ENCODE results near the gene EVI5. TPM values are rescaled to one million over a fixed set of nuclear protein-coding genes. Genes with fewer than 3 reads are reported as not detected.

Gene EVI5
- 10 to 100 TPM in 1 of 2 experiments, 1 to 10 TPM in 1; 2.6 to 14.0 TPM for total RNA-seq

DNA sequence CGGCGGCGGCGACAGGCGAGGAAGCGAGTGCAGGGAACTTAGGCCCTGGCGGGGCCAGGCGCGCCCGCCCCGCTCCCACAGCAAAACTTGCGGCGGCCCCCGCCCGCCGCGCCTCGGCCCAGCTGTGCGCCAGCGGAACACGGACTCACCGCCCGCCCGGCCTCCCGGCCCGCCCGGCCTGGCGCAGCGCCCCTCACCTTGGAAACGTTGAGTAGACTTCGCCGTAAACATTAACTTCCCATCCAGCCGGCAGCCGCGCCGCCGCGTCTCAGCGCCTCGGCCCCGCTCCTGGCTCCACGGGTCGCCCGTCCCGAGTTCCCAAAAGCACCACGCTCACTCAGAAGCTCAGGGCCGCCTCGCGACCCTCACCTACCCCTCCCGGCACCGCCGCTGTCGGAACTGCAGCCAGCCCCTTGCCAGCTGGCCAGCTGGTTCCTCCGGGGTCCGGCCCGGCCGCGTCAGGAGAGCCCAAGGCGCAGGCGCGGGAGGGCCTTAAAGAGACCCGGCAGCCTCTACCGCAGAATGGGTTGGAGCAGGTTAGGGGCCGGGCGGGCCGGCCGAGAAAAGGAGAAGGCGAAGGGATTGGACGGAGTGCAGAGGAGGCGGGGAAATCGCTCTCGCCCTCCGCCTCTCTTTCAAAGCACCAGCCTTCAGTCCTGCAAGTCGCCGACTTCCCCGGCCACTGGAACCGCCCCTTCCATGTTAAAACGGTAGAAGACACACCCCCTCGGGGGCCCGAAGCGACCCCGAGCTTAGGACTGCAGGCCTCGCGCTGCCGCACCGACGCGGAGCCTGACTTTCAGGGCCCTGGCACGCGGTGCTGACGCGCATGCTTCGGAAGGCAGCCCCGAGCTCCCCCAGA, at the start of gene EVI5:
TSS of gene EVI5 (minus strand) at position 470 of the 862 bp plus-strand sequence. CDS start 48,562 bp downstream, outside the sequence.
- H3K27me3 Mint-ChIP-seq: peaks cover 78% of the 10 kb centered on the region
- H3K36me3 Mint-ChIP-seq: no peaks in the 10 kb centered on the region
- CTCF ChIA-PET: interaction anchor here (0.7 to 1.7 kb wide), 3 partner anchors 9 to 47 kb away, joined by 3 to 5 read pairs (median 4); partner anchors contain the start of gene RPL5
- H3K4me3 Mint-ChIP-seq: peak within 1 kb of the TSS; percentile 52
- H3K4me1 Mint-ChIP-seq: peaks cover 17% of the 10 kb centered on the region
- peak; percentile 48 for DNase-seq
- H3K9me3 Mint-ChIP-seq (ENCODE audit: low read depth): no peaks in the 10 kb centered on the region
- H3K27ac Mint-ChIP-seq: peak within 1 kb of the TSS; percentile 61
- peak; percentile 70 for ATAC-seq

DNA sequence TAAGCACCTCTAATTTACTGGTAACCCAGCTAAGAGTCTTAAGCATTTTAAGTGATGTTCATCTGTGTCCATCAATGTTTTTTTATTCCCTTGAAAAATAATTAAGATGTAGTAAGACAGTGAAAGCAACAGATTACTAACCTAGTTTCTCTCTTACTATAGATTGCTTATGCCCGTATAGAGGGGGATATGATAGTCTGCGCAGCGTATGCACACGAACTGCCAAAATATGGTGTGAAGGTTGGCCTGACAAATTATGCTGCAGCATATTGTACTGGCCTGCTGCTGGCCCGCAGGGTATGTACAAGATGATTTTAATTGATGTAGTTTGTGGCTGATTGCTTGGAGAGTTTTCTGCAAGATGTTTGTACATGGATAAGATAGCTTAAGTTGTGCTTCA, 49.7 kb upstream of the EVI5 start:
- CTCF ChIA-PET: interaction anchor here (0.9 to 1.6 kb wide), 3 partner anchors 24 to 125 kb away, joined by 3 to 8 read pairs (median 5); no protein-coding TSS in a partner anchor
- DNase-seq (no peak), ATAC-seq (no peak)
- Mint-ChIP-seq H3K36me3 (peaks cover 71% of the 10 kb centered on the region), H3K4me1 (peaks cover 69% of the 10 kb centered on the region), H3K9me3 (ENCODE audit: low read depth) (no peaks in the 10 kb centered on the region), H3K4me3 (peak overlapping the region; percentile 99), H3K27me3 (no peaks in the 10 kb centered on the region), H3K27ac (peak overlapping the region; percentile 97)

DNA sequence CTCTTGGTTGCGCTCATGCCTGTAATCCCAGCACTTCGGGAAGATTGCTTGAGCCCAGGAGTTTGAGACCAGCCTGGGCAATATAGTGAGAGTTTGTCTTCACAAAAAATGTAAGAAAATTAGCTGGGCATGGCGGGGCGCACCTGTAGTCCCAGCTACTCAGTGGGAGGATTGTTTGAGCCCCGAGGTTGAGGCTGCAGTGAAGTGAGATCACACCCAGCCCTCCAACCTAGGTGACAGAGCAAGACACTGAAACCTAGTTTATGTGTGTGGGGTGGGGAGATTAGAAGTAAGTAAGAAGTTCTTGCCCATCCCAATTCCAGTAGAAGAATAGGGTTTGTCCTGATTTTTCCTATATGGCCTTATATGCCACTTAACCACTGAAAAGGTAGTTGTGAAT, 48.9 kb upstream of the EVI5 start:
- DNase-seq: no peak
- Mint-ChIP-seq H3K27me3 (no peaks in the 10 kb centered on the region), H3K27ac (peak overlapping the region; percentile 97), H3K4me1 (peaks cover 63% of the 10 kb centered on the region), H3K36me3 (peaks cover 65% of the 10 kb centered on the region), H3K9me3 (ENCODE audit: low read depth) (no peaks in the 10 kb centered on the region), H3K4me3 (peak overlapping the region; percentile 99)
- CTCF ChIA-PET: interaction anchor here (0.9 to 1.1 kb wide), 2 partner anchors 24 to 85 kb away, joined by 3 to 8 read pairs; no protein-coding TSS in a partner anchor
- no peak for ATAC-seq

DNA sequence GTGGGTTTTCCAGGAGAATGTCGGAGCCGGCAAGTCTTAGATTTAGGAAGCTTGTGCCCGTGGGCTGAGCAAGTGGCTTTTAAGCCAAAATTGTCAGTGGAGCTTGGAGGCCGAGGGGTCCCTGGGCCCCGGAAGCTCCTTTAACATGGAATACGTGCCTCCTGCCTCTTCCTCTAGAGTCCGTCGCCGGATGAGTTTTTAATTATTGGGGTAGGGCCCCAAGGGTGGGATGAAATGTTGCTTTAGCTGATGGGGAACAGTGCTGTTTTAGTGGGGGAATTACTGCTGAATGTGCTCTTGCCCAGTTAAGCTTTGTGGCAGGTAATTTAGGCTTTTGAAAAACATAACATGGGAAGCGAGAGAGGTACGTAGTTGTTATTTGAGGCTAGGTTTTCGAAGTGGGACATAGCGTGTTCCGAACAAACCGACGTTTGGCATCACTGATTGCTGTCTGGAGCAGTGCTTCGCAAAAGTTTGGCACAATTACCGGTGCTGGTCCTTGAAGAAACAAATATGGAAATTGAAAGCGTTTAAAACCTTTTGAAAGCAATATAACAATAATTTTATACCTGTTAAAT, 47.7 kb upstream of the EVI5 start:
- Mint-ChIP-seq H3K4me1 (peaks cover 51% of the 10 kb centered on the region), H3K36me3 (peaks cover 53% of the 10 kb centered on the region), H3K9me3 (ENCODE audit: low read depth) (no peaks in the 10 kb centered on the region), H3K27ac (peak overlapping the region; percentile 97), H3K27me3 (no peaks in the 10 kb centered on the region), H3K4me3 (peak overlapping the region; percentile 99)
- ATAC-seq: peak; percentile 1
- no peak for DNase-seq
- CTCF ChIA-PET: interaction anchor here (0.9 to 3.4 kb wide), 19 partner anchors 7 to 426 kb away, joined by 3 to 31 read pairs (median 6); partner anchors contain the start of gene DIPK1A

DNA sequence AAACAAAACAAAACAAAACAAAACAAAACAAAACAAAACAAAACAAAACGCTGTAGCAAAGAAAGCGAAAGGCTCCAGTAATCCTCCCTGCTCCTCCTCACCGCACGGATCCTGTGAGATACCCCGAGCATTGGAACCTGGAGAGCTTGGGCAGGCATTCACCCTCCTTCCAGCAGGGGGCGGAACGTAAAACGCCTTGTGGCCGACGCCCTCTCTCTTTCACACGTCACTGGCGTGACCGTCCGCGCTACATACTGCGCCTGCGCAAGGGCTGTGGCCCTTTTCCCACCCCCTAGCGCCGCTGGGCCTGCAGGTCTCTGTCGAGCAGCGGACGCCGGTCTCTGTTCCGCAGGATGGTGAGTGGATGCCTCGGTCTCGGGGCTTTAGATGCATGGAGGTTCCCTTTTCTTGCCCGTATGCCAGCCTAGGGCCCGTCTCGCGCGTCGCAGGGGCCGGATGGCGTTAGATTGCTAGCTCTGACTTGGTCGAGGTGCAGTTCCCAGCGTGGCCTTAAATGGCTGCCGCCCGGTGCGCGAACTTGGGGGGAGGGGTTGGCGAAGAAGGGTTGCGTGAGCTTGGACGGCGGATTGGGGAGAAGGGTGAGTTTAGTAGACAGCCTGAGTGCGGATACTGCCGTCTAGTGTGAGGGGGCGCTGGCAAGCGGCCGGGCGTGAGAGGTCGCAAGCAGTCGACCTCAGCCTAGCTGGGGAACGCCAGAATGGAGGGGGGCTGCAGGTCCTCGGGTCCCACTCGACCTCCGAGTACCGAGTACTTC, 47.0 kb upstream of the EVI5 start, which contains the start of gene RPL5:
TSS of gene RPL5 (plus strand) at position 279 of the 775 bp plus-strand sequence. CDS start at position 354, 75 bp downstream.
- CTCF ChIA-PET: interaction anchor here (0.7 to 3.4 kb wide), 26 partner anchors 8 to 469 kb away, joined by 3 to 31 read pairs (median 5); partner anchors contain the start of genes DIPK1A and EVI5
- Mint-ChIP-seq H3K9me3 (ENCODE audit: low read depth) (no peaks in the 10 kb centered on the region), H3K36me3 (peaks cover 48% of the 10 kb centered on the region), H3K27ac (peak within 1 kb of the TSS; percentile 97), H3K4me3 (peak within 1 kb of the TSS; percentile 99), H3K4me1 (peaks cover 44% of the 10 kb centered on the region), H3K27me3 (no peaks in the 10 kb centered on the region)
- ATAC-seq (peak; percentile 89), DNase-seq (peak; percentile 98)

DNA sequence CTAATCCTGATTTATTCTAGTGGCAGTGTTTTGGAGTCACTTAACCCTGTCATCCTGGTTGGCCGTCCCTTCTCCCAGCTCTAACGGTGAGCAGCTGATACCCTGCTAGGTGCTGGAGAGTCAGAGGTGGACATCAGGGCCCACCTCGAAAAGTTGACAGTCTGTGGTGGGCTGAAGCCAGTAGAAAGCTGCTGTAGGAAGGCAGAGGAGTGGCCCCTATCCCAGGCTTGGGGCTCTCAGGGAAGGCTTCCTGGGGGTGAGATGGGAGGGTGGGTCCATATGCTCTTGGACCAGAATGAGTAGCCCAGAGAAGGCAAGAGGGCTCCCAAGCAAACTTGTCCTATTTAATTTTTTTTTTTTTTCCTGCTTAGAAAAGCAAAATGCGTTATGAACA, 46.5 kb upstream of the EVI5 start:
- ATAC-seq (no peak), DNase-seq (no peak)
- Mint-ChIP-seq H3K4me1 (peaks cover 39% of the 10 kb centered on the region), H3K4me3 (peak overlapping the region; percentile 99), H3K27me3 (no peaks in the 10 kb centered on the region), H3K36me3 (peaks cover 42% of the 10 kb centered on the region), H3K9me3 (ENCODE audit: low read depth) (no peaks in the 10 kb centered on the region), H3K27ac (peak overlapping the region; percentile 97)
- CTCF ChIA-PET: interaction anchor here (0.7 to 3.4 kb wide), 24 partner anchors 11 to 468 kb away, joined by 3 to 31 read pairs (median 5); partner anchors contain the start of genes DIPK1A and EVI5

DNA sequence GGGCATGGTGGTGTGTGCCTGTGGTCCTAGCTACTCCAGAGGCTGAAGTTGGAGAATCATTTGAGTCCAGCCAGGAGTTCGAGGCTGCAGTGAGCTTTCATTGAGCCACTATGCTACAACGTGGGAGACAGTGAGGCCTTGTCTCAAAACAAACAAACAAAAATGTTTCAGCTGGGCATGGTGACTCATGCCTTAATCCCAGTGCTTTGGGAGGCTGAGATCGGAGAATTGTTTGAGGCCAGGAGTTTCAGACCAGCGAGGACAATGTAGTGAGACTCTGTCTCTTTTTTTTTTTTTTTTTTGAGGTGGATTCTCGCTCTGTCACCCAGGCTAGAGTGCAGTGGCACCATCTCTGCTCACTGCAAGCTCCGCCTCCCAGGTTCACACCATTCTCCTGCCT, 41.9 kb upstream of the EVI5 start:
- H3K36me3 Mint-ChIP-seq: no peaks in the 10 kb centered on the region
- no peaks in the 10 kb centered on the region for H3K27me3 Mint-ChIP-seq
- ATAC-seq (no peak), DNase-seq (no peak)
- peaks cover 3% of the 10 kb centered on the region for H3K4me1 Mint-ChIP-seq
- no peak overlapping the region for H3K4me3 Mint-ChIP-seq
- CTCF ChIA-PET: interaction anchor here (0.6 to 1.0 kb wide), 2 partner anchors 8 to 37 kb away, joined by 3 read pairs; no protein-coding TSS in a partner anchor
- H3K27ac Mint-ChIP-seq: no peak overlapping the region
- H3K9me3 Mint-ChIP-seq (ENCODE audit: low read depth): no peaks in the 10 kb centered on the region

DNA sequence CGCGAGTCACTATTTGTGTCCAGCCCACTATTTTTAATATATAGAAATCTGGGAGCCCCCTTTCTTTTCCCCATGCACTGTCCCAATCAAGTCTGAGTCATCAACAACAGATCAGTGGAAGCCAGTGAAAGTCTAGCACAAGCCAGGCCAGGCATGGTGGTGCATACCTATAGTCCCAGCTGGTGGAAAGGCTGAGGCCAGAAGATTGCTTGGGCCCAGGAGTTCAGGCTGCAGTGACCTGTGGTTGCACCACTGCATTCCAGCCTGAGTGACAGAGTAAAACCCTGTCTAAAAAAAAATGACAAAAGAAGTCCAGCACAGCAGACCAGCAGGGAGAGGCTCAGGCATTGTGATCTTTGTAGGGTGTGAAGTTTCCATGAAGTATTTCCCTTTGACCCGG, 38.0 kb upstream of the EVI5 start:
- CTCF ChIA-PET: no interaction called here
- Mint-ChIP-seq H3K36me3 (no peaks in the 10 kb centered on the region), H3K9me3 (ENCODE audit: low read depth) (no peaks in the 10 kb centered on the region), H3K27ac (no peak overlapping the region), H3K27me3 (peaks cover 11% of the 10 kb centered on the region), H3K4me3 (no peak overlapping the region), H3K4me1 (no peaks in the 10 kb centered on the region)
- ATAC-seq: no peak
- DNase-seq: no peak

DNA sequence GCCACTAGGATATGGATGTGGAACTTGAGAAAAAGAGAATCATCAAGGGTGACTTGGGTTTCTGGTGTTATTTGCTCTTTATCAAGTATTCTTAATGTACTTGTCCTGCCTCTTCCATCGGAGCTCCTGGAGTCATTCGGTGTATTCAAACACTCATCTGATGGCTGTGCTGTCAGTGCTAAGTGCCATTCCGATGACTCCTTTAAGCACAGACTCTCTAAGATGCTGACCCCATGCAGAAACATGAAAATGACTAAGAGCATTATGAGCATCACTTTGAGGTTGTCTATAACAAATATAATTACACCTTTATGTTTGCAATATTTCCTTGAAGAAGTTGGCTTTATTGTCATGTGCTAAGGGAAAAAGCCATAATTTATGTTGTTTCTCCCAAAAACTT, 35.6 kb upstream of the EVI5 start:
- no peak for ATAC-seq
- CTCF ChIA-PET: interaction anchor here (0.8 kb wide), 1 partner anchor 11 kb away, joined by 3 read pairs; no protein-coding TSS in a partner anchor
- no peak overlapping the region for H3K27ac Mint-ChIP-seq
- no peaks in the 10 kb centered on the region for H3K4me1 Mint-ChIP-seq
- no peak overlapping the region for H3K4me3 Mint-ChIP-seq
- H3K9me3 Mint-ChIP-seq (ENCODE audit: low read depth): no peaks in the 10 kb centered on the region
- H3K27me3 Mint-ChIP-seq: peaks cover 21% of the 10 kb centered on the region
- DNase-seq: no peak
- H3K36me3 Mint-ChIP-seq: no peaks in the 10 kb centered on the region

DNA sequence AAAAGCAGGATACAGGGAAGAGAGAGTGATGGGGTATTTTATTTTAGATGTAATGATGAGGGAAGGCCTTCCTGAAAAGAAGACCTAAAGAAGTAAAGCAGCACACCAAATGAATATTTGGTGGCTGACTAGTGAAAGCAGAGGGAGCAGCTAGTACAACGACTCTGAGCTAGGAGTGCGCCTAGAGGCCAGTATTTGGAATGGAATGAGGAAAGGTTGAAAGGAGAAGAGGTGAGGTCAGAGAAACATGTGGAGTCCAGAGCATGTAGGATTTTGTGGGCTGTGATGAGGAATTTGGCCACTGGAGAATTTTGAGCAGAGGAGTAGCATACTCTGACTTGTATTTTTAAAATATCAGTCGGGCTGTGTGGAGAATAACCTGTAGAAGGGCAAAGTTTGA, 35.1 kb upstream of the EVI5 start:
- H3K27ac Mint-ChIP-seq: no peak overlapping the region
- ATAC-seq: no peak
- H3K4me3 Mint-ChIP-seq: no peak overlapping the region
- DNase-seq: no peak
- H3K4me1 Mint-ChIP-seq: no peaks in the 10 kb centered on the region
- no peaks in the 10 kb centered on the region for H3K36me3 Mint-ChIP-seq
- peaks cover 22% of the 10 kb centered on the region for H3K27me3 Mint-ChIP-seq
- CTCF ChIA-PET: interaction anchor here (0.8 to 4.8 kb wide), 2 partner anchors 11 to 72 kb away, joined by 3 to 67 read pairs; no protein-coding TSS in a partner anchor
- H3K9me3 Mint-ChIP-seq (ENCODE audit: low read depth): no peaks in the 10 kb centered on the region

DNA sequence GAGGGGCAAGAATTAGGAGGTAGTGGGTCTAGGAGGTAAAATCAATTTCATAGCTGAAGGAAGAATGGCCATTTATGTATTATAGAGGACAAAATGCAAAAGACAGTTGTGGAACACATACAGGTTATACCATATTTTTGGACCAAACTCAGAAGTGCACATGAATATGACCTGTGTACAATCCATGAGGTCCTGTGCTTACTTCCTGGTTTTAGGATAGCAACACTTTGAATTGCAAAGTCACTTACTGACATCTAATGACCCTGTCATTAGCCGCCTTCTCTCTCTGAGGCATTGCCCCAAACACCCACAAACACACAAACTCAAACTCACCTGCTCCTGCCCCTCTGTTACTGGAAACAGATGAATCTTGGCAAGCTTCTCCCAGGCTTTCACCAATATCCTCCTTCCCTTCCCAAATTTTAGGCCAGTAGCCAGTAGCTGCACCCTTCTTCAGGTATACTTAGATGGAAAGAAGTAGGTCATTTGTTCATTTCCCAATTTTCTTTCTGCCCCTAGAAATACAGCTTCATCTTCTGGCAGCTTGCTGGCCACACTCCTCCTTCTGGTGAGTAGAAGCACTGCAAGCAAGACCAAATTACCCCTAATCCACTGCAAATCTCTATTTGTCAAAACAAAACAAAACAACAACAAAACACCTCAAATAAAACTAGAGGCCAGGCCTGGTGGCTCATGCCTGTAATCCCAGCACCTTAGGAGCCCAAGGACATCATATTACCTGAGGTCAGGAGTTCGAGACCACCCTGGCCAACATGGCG, 33.3 kb upstream of the EVI5 start:
- H3K27me3 Mint-ChIP-seq: peaks cover 33% of the 10 kb centered on the region
- H3K27ac Mint-ChIP-seq: no peak overlapping the region
- no peak for DNase-seq
- CTCF ChIA-PET: interaction anchor here (0.6 to 4.8 kb wide), 13 partner anchors 8 to 1306 kb away, joined by 3 to 67 read pairs (median 3); partner anchors contain the start of gene RPL5
- H3K4me1 Mint-ChIP-seq: no peaks in the 10 kb centered on the region
- H3K36me3 Mint-ChIP-seq: no peaks in the 10 kb centered on the region
- no peaks in the 10 kb centered on the region for H3K9me3 Mint-ChIP-seq (ENCODE audit: low read depth)
- peak; percentile 61 for ATAC-seq
- H3K4me3 Mint-ChIP-seq: no peak overlapping the region

DNA sequence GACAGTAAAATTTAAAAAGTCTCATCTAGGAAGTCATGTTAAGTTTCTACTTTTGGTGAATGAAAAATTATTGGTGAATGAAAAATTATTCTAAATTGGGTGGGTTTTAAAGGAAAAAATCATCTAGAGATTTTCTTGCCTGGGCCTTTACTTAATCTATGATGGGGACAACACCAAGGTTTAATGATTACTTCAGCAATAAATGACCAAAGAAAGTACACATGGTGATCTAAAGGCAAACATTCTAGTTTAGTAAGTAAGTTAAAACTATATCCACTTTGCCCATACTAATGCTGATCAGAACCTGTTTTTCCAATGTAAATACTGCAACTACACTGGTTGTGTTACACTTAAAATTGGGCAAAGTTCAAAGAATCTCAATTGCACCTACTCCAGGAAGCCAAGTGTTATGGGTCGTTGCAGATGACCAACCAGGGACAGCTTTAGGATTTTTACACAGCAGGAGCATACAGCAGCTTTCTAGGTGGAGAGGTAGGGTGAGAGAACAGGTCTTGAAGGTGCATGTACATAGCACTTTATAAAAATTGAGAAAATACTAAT, 32.3 kb upstream of the EVI5 start:
- CTCF ChIA-PET: interaction anchor here (1.2 to 4.8 kb wide), 6 partner anchors 11 to 820 kb away, joined by 3 to 67 read pairs (median 4); partner anchors contain the start of gene RPL5
- Mint-ChIP-seq H3K4me3 (no peak overlapping the region), H3K27me3 (peaks cover 42% of the 10 kb centered on the region), H3K27ac (no peak overlapping the region), H3K4me1 (no peaks in the 10 kb centered on the region), H3K9me3 (ENCODE audit: low read depth) (no peaks in the 10 kb centered on the region), H3K36me3 (no peaks in the 10 kb centered on the region)
- ATAC-seq: no peak
- no peak for DNase-seq

Data from activated CD8-positive, alpha-beta memory T cell treated with anti-CD3 and anti-CD28 coated beads, Interleukin-2, amount 10 ng/mL, durations not matched to agents 7 days and 5 days (primary cell).